Left lung (tissue), 10 donors: Measurements from ENCODE around the gene DNMT3B. TPM values are rescaled to one million over a fixed set of nuclear protein-coding genes. Genes with fewer than 3 reads are reported as not detected.

Experiments
- ATAC-seq: fragments of 200-7000 bp; cut with Tn5 transposase; one replicate; pipeline ENCODE4 v1.9.1; 2020; ENCODE audit warnings: moderate library complexity
- DNase-seq, 4 donors: peaks; one replicate each; pipeline ENCODE4 v3.0.0-alpha.2; 2013 to 2020
- H3K27ac ChIP-seq, 2 donors: fragments of 200-600 bp; sonication (generic) in 1 of 2; one replicate each; pipeline versions ENCODE4 v1.5.0 to v1.8.0; 2020 to 2021
- H3K27me3 ChIP-seq, 2 donors: fragments of 200-600 bp; sonication (generic) in 1 of 2; one replicate each; pipeline versions ENCODE4 v1.5.0 to v1.8.0; 2020 to 2021
- H3K36me3 ChIP-seq, 2 donors: fragments of 200-600 bp; sonication (generic) in 1 of 2; one replicate each; pipeline versions ENCODE4 v1.5.0 to v1.8.0; 2020 to 2021
- H3K4me1 ChIP-seq, 2 donors: fragments of 200-600 bp; one replicate each; pipeline ENCODE4 v1.8.0; 2021
- H3K4me3 ChIP-seq, 2 donors: fragments of 200-600 bp; sonication (generic) in 1 of 2; one replicate each; pipeline versions ENCODE4 v1.5.0 to v1.8.0; 2020 to 2021; ENCODE audit warnings: mild to moderate bottlenecking in 1 of 2
- H3K9me3 ChIP-seq, 2 donors: fragments of 200-600 bp; sonication (generic) in 1 of 2; one replicate each; pipeline versions ENCODE4 v1.5.0 to v1.8.0; 2020 to 2021
- CTCF ChIP-seq, 2 donors: fragments of 200-600 bp; sonication (generic) in 1 of 2; IDR thresholded peaks; one replicate each; pipeline versions ENCODE4 v1.5.0 to v1.8.0; 2021; ENCODE audit warnings: antibody characterized with exemption in 2 of 2
- intact Hi-C, 2 donors: fragments of 100-400 bp; cut with DNase I; formaldehyde crosslinking; loops; one replicate each; pipeline versions ENCODE4 v1.11.2 to v1.14.2; 2022
- polyA plus RNA-seq, 6 donors: library from polyadenylated mRNA; unstranded; fragments of 120-200 nt; gene quantifications; one replicate each; pipeline ENCODE4 v1.2.1, GENCODE V29; 2013; ENCODE audit not compliant: insufficient read length in 6 of 6
- total RNA-seq, 2 donors: library from RNA; stranded (reverse); fragmentation: NEBNext Ultra II Directional; extraction: Animal tissue kit (Norgen Biotek cat#: 25700); gene quantifications; one replicate each; pipeline ENCODE4 v1.2.1, GENCODE V29; 2021
- donor health status: DM: no; HTN: yes; CAD: no.
- donor health status: DM: no; HTN: no; CAD: no.

Gene DNMT3B
- total and polyA plus RNA-seq, 8 donors, result 0.86 to 8.3 (median 6.4) TPM

GRCh38 chr20:32743237-32744112, 18.7 kb upstream of the DNMT3B start, which contains the start of gene COMMD7:
COMMD7 (minus strand) TSS chr20:32743467; CDS start chr20:32743391, 76 bp downstream.
- peak; percentile 78 for ATAC-seq
- no peaks in the 10 kb centered on the region for H3K27me3 ChIP-seq
- no peaks in the 10 kb centered on the region for H3K36me3 ChIP-seq
- H3K27ac ChIP-seq, result peak within 1 kb of the TSS; percentile 70 to 81
- no peak for TF ChIP-seq CTCF (IDR thresholded peaks at IDR 0.05)
- H3K4me3 ChIP-seq, result peak within 1 kb of the TSS; percentile 69 to 76
- H3K4me1 ChIP-seq, result peaks cover 3 to 29% of the 10 kb centered on the region in 2 donors
- intact Hi-C loops, result no loop called here
- H3K9me3 ChIP-seq, result no peaks in the 10 kb centered on the region
- DNase-seq, result peak; percentile 46 to 96 (median 60)

GRCh38 chr20:32749914-32750637, 12.1 kb upstream of the DNMT3B start:
- DNase-seq (no peak), ATAC-seq (no peak)
- H3K27ac ChIP-seq, result no peak overlapping the region
- no peak overlapping the region for H3K4me3 ChIP-seq
- TF ChIP-seq CTCF (IDR thresholded peaks at IDR 0.05), result no peak
- no peaks in the 10 kb centered on the region for H3K4me1 ChIP-seq
- H3K9me3 ChIP-seq, result no peaks in the 10 kb centered on the region
- H3K36me3 ChIP-seq, result no peaks in the 10 kb centered on the region
- H3K27me3 ChIP-seq, result no peaks in the 10 kb centered on the region
- intact Hi-C loops, result no loop called here

- no peak overlapping the region for H3K4me3 ChIP-seq
- no peak for TF ChIP-seq CTCF (IDR thresholded peaks at IDR 0.05)
- H3K27me3 ChIP-seq, result no peaks in the 10 kb centered on the region
- H3K4me1 ChIP-seq, result no peaks in the 10 kb centered on the region
- no peaks in the 10 kb centered on the region for H3K36me3 ChIP-seq
- H3K9me3 ChIP-seq, result no peaks in the 10 kb centered on the region
- no peak overlapping the region for H3K27ac ChIP-seq
- DNase-seq (no peak), ATAC-seq (no peak)
- intact Hi-C loops, result no loop called here
Measured at GRCh38 chr20:32751293-32751692, 10.9 kb upstream of the DNMT3B start.

GRCh38 chr20:32751702-32752457, 10.3 kb upstream of the DNMT3B start:
- intact Hi-C loops, result no loop called here
- DNase-seq, result no peak

More at GRCh38 chr20:32751702-32752457, 10.3 kb upstream of the DNMT3B start:
- Histone ChIP-seq H3K27me3 (no peaks in the 10 kb centered on the region), H3K36me3 (no peaks in the 10 kb centered on the region), H3K4me3 (no peak overlapping the region), H3K9me3 (no peaks in the 10 kb centered on the region), H3K27ac (no peak overlapping the region), H3K4me1 (no peaks in the 10 kb centered on the region)
- ATAC-seq, result no peak
- no peak for TF ChIP-seq CTCF (IDR thresholded peaks at IDR 0.05)
